GM12878 (cell line): Measurements from ENCODE around the gene RHBDF2.

ENCODE experiments used
- FOXK2 ChIP-seq: fragments of 450-650 bp; IDR thresholded peaks from 2 replicates; pipeline ENCODE4 v1.6.1; 2017; ENCODE audit warnings: mild to moderate bottlenecking, moderate library complexity
- HDAC2 ChIP-seq: fragments of 200-600 bp; sonication (generic); IDR thresholded peaks from 2 replicates; pipeline ENCODE4 v1.6.1; 2017
- NFYB ChIP-seq: IDR thresholded peaks from 2 replicates; pipeline ENCODE4 v1.6.1; 2011; ENCODE audit warnings: low read depth, mild to moderate bottlenecking, low read length, improper control_type of control experiment, moderate library complexity; ENCODE audit not compliant: insufficient read depth
- POLR2A ChIP-seq: IDR thresholded peaks from 2 replicates; pipeline ENCODE4 v1.6.1; 2011; ENCODE audit warnings: low read depth, mild to moderate bottlenecking, low read length
- TAF1 ChIP-seq: IDR thresholded peaks from 2 replicates; pipeline ENCODE4 v1.6.1; 2011; ENCODE audit warnings: mild to moderate bottlenecking, low read depth, low read length, borderline replicate concordance
- TF ChIP-seq, protein P1 (sequence below), 3 experiments: IDR thresholded peaks in 2 of 3; conservative IDR thresholded peaks in 1 of 3; 2 replicates each; pipeline ENCODE4 v1.5.1; 2011; ENCODE audit warnings: low read depth in 3 of 3, low read length in 3 of 3, mild to moderate bottlenecking in 3 of 3, control low read depth in 2 of 3, moderate library complexity in 2 of 3, inconsistent platforms in 1 of 3, mixed read lengths in 1 of 3; ENCODE audit not compliant: control insufficient read depth in 2 of 3, insufficient read depth in 1 of 3; ENCODE audit errors: extremely low read depth in 1 of 3

DNA sequence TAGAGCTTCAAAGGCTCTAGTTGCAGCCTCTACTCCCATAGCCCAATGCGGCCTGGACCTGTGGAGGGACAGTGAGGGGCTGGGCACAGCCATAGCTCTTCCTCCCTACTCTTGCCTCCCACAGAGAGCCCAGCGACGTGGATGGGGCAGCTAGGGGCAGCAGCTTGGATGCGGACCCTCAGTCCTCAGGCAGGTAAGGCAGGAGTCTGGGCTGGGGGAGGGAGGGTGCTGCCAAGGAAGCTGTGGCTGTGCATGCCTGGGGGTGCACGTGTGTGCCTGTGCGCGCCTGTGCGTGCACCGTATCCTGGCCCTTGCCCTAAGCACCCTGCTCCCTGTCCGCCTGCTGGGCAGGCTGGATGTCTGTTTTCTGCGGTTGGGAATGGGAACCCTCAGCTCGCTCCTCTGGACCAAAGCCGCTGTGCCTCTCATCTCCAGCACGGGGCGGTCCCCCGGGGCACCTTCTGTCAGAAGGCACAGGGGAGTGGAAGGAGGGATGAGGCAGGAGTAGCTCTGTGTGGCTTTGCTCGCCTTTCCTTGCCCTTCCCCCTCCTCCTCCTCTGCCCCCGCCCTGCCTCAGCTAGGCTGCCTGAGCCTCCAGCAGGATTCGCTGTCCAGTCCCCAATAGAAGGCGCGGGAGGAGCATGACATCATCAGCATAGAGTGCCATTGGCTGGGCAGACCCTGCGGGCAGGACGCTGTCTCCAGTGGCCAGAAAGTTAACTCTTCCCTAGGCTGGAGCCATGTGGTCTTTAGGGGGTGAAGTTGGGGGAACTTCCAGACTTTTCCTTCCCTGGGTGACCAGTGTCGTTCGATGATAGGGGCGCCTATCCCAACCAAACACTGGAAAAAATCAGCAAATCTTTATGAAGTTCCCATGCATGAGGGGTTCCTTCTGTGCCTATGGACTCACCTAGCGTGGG, 39.4 kb upstream of the RHBDF2 start:
- TF ChIP-seq, protein P1, sequence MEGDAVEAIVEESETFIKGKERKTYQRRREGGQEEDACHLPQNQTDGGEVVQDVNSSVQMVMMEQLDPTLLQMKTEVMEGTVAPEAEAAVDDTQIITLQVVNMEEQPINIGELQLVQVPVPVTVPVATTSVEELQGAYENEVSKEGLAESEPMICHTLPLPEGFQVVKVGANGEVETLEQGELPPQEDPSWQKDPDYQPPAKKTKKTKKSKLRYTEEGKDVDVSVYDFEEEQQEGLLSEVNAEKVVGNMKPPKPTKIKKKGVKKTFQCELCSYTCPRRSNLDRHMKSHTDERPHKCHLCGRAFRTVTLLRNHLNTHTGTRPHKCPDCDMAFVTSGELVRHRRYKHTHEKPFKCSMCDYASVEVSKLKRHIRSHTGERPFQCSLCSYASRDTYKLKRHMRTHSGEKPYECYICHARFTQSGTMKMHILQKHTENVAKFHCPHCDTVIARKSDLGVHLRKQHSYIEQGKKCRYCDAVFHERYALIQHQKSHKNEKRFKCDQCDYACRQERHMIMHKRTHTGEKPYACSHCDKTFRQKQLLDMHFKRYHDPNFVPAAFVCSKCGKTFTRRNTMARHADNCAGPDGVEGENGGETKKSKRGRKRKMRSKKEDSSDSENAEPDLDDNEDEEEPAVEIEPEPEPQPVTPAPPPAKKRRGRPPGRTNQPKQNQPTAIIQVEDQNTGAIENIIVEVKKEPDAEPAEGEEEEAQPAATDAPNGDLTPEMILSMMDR (IDR thresholded peaks at IDR 0.05 in 2 of 3, conservative IDR thresholded peaks at IDR 0.05 in 1 of 3; ENCODE audit: control insufficient read depth in 2 of 3, extremely low read depth in 1 of 3, insufficient read depth in 1 of 3, low read depth in 3 of 3, low read length in 3 of 3), result no peak
- TF ChIP-seq HDAC2 (no peak), FOXK2 (no peak), NFYB (0 out of 2 replicates have a peak, but pooled peaks have one; percentile 54), POLR2A (no peak), TAF1 (no peak)
